ENCODE data around the gene GPR37. TPM values are rescaled to one million over a fixed set of nuclear protein-coding genes. Genes with fewer than 3 reads are reported as not detected.

GPR37 gene
- total RNA-seq, 1 donor from 2014 or later = 43.7 TPM

- H3K36me3 Mint-ChIP-seq (ENCODE audit: unreplicated experiment) = peaks cover 53% of the 10 kb centered on the region
- H3K27ac Mint-ChIP-seq (ENCODE audit: unreplicated experiment) = no peak overlapping the region
- H3K4me1 Mint-ChIP-seq (ENCODE audit: unreplicated experiment) = peaks cover 24% of the 10 kb centered on the region
- no peak for TF ChIP-seq CTCF (IDR thresholded peaks at IDR 0.05)
- H3K9me3 Mint-ChIP-seq (ENCODE audit: unreplicated experiment) = peaks cover 5% of the 10 kb centered on the region
- DNase-seq (ENCODE audit: extremely low spot score, unreplicated experiment) = no peak
- H3K27me3 Mint-ChIP-seq (ENCODE audit: unreplicated experiment) = no peaks in the 10 kb centered on the region
- H3K4me3 Mint-ChIP-seq (ENCODE audit: unreplicated experiment) = no peak overlapping the region
These were observed 7.3 kb downstream of the GPR37 start for GRCh38 chr7:124758327-124758726.

- no peak for TF ChIP-seq CTCF (IDR thresholded peaks at IDR 0.05)
- H3K27ac Mint-ChIP-seq (ENCODE audit: unreplicated experiment) = no peak overlapping the region
- H3K36me3 Mint-ChIP-seq (ENCODE audit: unreplicated experiment) = peaks cover 39% of the 10 kb centered on the region
- no peak overlapping the region for H3K4me3 Mint-ChIP-seq (ENCODE audit: unreplicated experiment)
- H3K9me3 Mint-ChIP-seq (ENCODE audit: unreplicated experiment) = no peaks in the 10 kb centered on the region
- H3K27me3 Mint-ChIP-seq (ENCODE audit: unreplicated experiment) = no peaks in the 10 kb centered on the region
- DNase-seq (ENCODE audit: extremely low spot score, unreplicated experiment) = no peak
- peaks cover 27% of the 10 kb centered on the region for H3K4me1 Mint-ChIP-seq (ENCODE audit: unreplicated experiment)
These were observed 10.9 kb downstream of the GPR37 start for GRCh38 chr7:124754576-124755268.

GRCh38 chr7:124752310-124752709 is 13.3 kb downstream of the GPR37 start:
- no peak overlapping the region for H3K27ac Mint-ChIP-seq (ENCODE audit: unreplicated experiment)
- no peak overlapping the region for H3K4me3 Mint-ChIP-seq (ENCODE audit: unreplicated experiment)
- no peaks in the 10 kb centered on the region for H3K27me3 Mint-ChIP-seq (ENCODE audit: unreplicated experiment)
- TF ChIP-seq CTCF (IDR thresholded peaks at IDR 0.05) = no peak
- no peaks in the 10 kb centered on the region for H3K9me3 Mint-ChIP-seq (ENCODE audit: unreplicated experiment)
- peaks cover 31% of the 10 kb centered on the region for H3K36me3 Mint-ChIP-seq (ENCODE audit: unreplicated experiment)
- H3K4me1 Mint-ChIP-seq (ENCODE audit: unreplicated experiment) = peaks cover 44% of the 10 kb centered on the region
- DNase-seq (ENCODE audit: extremely low spot score, unreplicated experiment) = no peak

- Mint-ChIP-seq H3K27me3 (ENCODE audit: unreplicated experiment) (no peaks in the 10 kb centered on the region), H3K4me3 (ENCODE audit: unreplicated experiment) (no peak overlapping the region), H3K9me3 (ENCODE audit: unreplicated experiment) (no peaks in the 10 kb centered on the region), H3K4me1 (ENCODE audit: unreplicated experiment) (peaks cover 46% of the 10 kb centered on the region), H3K27ac (ENCODE audit: unreplicated experiment) (no peak overlapping the region), H3K36me3 (ENCODE audit: unreplicated experiment) (peaks cover 33% of the 10 kb centered on the region)
- no peak for DNase-seq (ENCODE audit: extremely low spot score, unreplicated experiment)
- TF ChIP-seq CTCF (IDR thresholded peaks at IDR 0.05) = no peak
These were observed 14.6 kb downstream of the GPR37 start for GRCh38 chr7:124751027-124751426.

- TF ChIP-seq CTCF (IDR thresholded peaks at IDR 0.05) = no peak
- no peak overlapping the region for H3K4me3 Mint-ChIP-seq (ENCODE audit: unreplicated experiment)
- peaks cover 50% of the 10 kb centered on the region for H3K4me1 Mint-ChIP-seq (ENCODE audit: unreplicated experiment)
- DNase-seq (ENCODE audit: extremely low spot score, unreplicated experiment) = no peak
- H3K9me3 Mint-ChIP-seq (ENCODE audit: unreplicated experiment) = no peaks in the 10 kb centered on the region
- H3K27me3 Mint-ChIP-seq (ENCODE audit: unreplicated experiment) = no peaks in the 10 kb centered on the region
- H3K27ac Mint-ChIP-seq (ENCODE audit: unreplicated experiment) = no peak overlapping the region
- H3K36me3 Mint-ChIP-seq (ENCODE audit: unreplicated experiment) = peaks cover 28% of the 10 kb centered on the region
These were observed 18.5 kb downstream of the GPR37 start for GRCh38 chr7:124747072-124747471.
